Measurements from ENCODE around the gene SPTBN1.

The SPTBN1 gene

GRCh38 chr2:54595999-54596902, 140.1 kb downstream of the SPTBN1 start:
- H3K9me3 ChIP-seq (ENCODE audit: control insufficient read depth, insufficient read depth, low read length): no peaks in the 10 kb centered on the region
- H3K4me3 ChIP-seq (ENCODE audit: low read depth, low read length): no peak overlapping the region
- no peak overlapping the region for H3K9ac ChIP-seq (ENCODE audit: low read depth, low read length)
- no peaks in the 10 kb centered on the region for H3K27me3 ChIP-seq (ENCODE audit: control insufficient read depth, insufficient read depth, low read length)
- H3K4me1 ChIP-seq (ENCODE audit: control insufficient read depth, insufficient read depth, low read length): peaks cover under 1% of the 10 kb centered on the region
- H3K36me3 ChIP-seq (ENCODE audit: control insufficient read depth, insufficient read depth, low read length): peaks cover 14% of the 10 kb centered on the region

- peaks cover 14% of the 10 kb centered on the region for H3K36me3 ChIP-seq (ENCODE audit: control insufficient read depth, insufficient read depth, low read length)
- no peak overlapping the region for H3K9ac ChIP-seq (ENCODE audit: low read depth, low read length)
- peaks cover 2% of the 10 kb centered on the region for H3K4me1 ChIP-seq (ENCODE audit: control insufficient read depth, insufficient read depth, low read length)
- H3K9me3 ChIP-seq (ENCODE audit: control insufficient read depth, insufficient read depth, low read length): no peaks in the 10 kb centered on the region
- H3K4me3 ChIP-seq (ENCODE audit: low read depth, low read length): no peak overlapping the region
- H3K27me3 ChIP-seq (ENCODE audit: control insufficient read depth, insufficient read depth, low read length): no peaks in the 10 kb centered on the region
Observed at GRCh38 chr2:54597153-54597848, 141.2 kb downstream of the SPTBN1 start.

- H3K9ac ChIP-seq (ENCODE audit: low read depth, low read length): no peak overlapping the region
- peaks cover 14% of the 10 kb centered on the region for H3K36me3 ChIP-seq (ENCODE audit: control insufficient read depth, insufficient read depth, low read length)
- no peaks in the 10 kb centered on the region for H3K9me3 ChIP-seq (ENCODE audit: control insufficient read depth, insufficient read depth, low read length)
- H3K4me1 ChIP-seq (ENCODE audit: control insufficient read depth, insufficient read depth, low read length): peaks cover 2% of the 10 kb centered on the region
- no peaks in the 10 kb centered on the region for H3K27me3 ChIP-seq (ENCODE audit: control insufficient read depth, insufficient read depth, low read length)
- no peak overlapping the region for H3K4me3 ChIP-seq (ENCODE audit: low read depth, low read length)
Observed at GRCh38 chr2:54598347-54599325, 142.5 kb downstream of the SPTBN1 start.

- H3K4me3 ChIP-seq (ENCODE audit: low read depth, low read length): no peak overlapping the region
- no peaks in the 10 kb centered on the region for H3K9me3 ChIP-seq (ENCODE audit: control insufficient read depth, insufficient read depth, low read length)
- H3K4me1 ChIP-seq (ENCODE audit: control insufficient read depth, insufficient read depth, low read length): peaks cover 2% of the 10 kb centered on the region
- no peak overlapping the region for H3K9ac ChIP-seq (ENCODE audit: low read depth, low read length)
- no peaks in the 10 kb centered on the region for H3K27me3 ChIP-seq (ENCODE audit: control insufficient read depth, insufficient read depth, low read length)
- peaks cover 14% of the 10 kb centered on the region for H3K36me3 ChIP-seq (ENCODE audit: control insufficient read depth, insufficient read depth, low read length)
Observed at GRCh38 chr2:54599326-54599710, 143.2 kb downstream of the SPTBN1 start.

- H3K36me3 ChIP-seq (ENCODE audit: control insufficient read depth, insufficient read depth, low read length): peaks cover 14% of the 10 kb centered on the region
- H3K4me3 ChIP-seq (ENCODE audit: low read depth, low read length): no peak overlapping the region
- H3K9me3 ChIP-seq (ENCODE audit: control insufficient read depth, insufficient read depth, low read length): no peaks in the 10 kb centered on the region
- H3K4me1 ChIP-seq (ENCODE audit: control insufficient read depth, insufficient read depth, low read length): peaks cover 2% of the 10 kb centered on the region
- no peaks in the 10 kb centered on the region for H3K27me3 ChIP-seq (ENCODE audit: control insufficient read depth, insufficient read depth, low read length)
- H3K9ac ChIP-seq (ENCODE audit: low read depth, low read length): no peak overlapping the region
Observed at GRCh38 chr2:54599914-54600313, 143.8 kb downstream of the SPTBN1 start.

- H3K9me3 ChIP-seq (ENCODE audit: control insufficient read depth, insufficient read depth, low read length): no peaks in the 10 kb centered on the region
Observed at GRCh38 chr2:54601339-54601738, 145.2 kb downstream of the SPTBN1 start.

GRCh38 chr2:54602736-54603322, 146.7 kb downstream of the SPTBN1 start:
- no peak overlapping the region for H3K9ac ChIP-seq (ENCODE audit: low read depth, low read length)

More at GRCh38 chr2:54601339-54601738, 145.2 kb downstream of the SPTBN1 start:
- Histone ChIP-seq H3K4me1 (ENCODE audit: control insufficient read depth, insufficient read depth, low read length) (peaks cover 2% of the 10 kb centered on the region), H3K36me3 (ENCODE audit: control insufficient read depth, insufficient read depth, low read length) (peaks cover 9% of the 10 kb centered on the region), H3K4me3 (ENCODE audit: low read depth, low read length) (no peak overlapping the region), H3K27me3 (ENCODE audit: control insufficient read depth, insufficient read depth, low read length) (no peaks in the 10 kb centered on the region), H3K9ac (ENCODE audit: low read depth, low read length) (no peak overlapping the region)

GRCh38 chr2:54603357-54603756, 147.2 kb downstream of the SPTBN1 start:
- peaks cover 9% of the 10 kb centered on the region for H3K36me3 ChIP-seq (ENCODE audit: control insufficient read depth, insufficient read depth, low read length)
- H3K27me3 ChIP-seq (ENCODE audit: control insufficient read depth, insufficient read depth, low read length): no peaks in the 10 kb centered on the region
- no peak overlapping the region for H3K4me3 ChIP-seq (ENCODE audit: low read depth, low read length)
- H3K4me1 ChIP-seq (ENCODE audit: control insufficient read depth, insufficient read depth, low read length): peaks cover 2% of the 10 kb centered on the region
- H3K9ac ChIP-seq (ENCODE audit: low read depth, low read length): no peak overlapping the region
- no peaks in the 10 kb centered on the region for H3K9me3 ChIP-seq (ENCODE audit: control insufficient read depth, insufficient read depth, low read length)

More at GRCh38 chr2:54602736-54603322, 146.7 kb downstream of the SPTBN1 start:
- H3K4me3 ChIP-seq (ENCODE audit: low read depth, low read length): no peak overlapping the region
- no peaks in the 10 kb centered on the region for H3K27me3 ChIP-seq (ENCODE audit: control insufficient read depth, insufficient read depth, low read length)
- no peaks in the 10 kb centered on the region for H3K9me3 ChIP-seq (ENCODE audit: control insufficient read depth, insufficient read depth, low read length)
- peaks cover 2% of the 10 kb centered on the region for H3K4me1 ChIP-seq (ENCODE audit: control insufficient read depth, insufficient read depth, low read length)
- H3K36me3 ChIP-seq (ENCODE audit: control insufficient read depth, insufficient read depth, low read length): peaks cover 9% of the 10 kb centered on the region

GRCh38 chr2:54603796-54604195, 147.7 kb downstream of the SPTBN1 start:
- H3K4me3 ChIP-seq (ENCODE audit: low read depth, low read length): no peak overlapping the region
- no peak overlapping the region for H3K9ac ChIP-seq (ENCODE audit: low read depth, low read length)
- peaks cover 8% of the 10 kb centered on the region for H3K36me3 ChIP-seq (ENCODE audit: control insufficient read depth, insufficient read depth, low read length)
- H3K27me3 ChIP-seq (ENCODE audit: control insufficient read depth, insufficient read depth, low read length): no peaks in the 10 kb centered on the region
- H3K9me3 ChIP-seq (ENCODE audit: control insufficient read depth, insufficient read depth, low read length): no peaks in the 10 kb centered on the region
- H3K4me1 ChIP-seq (ENCODE audit: control insufficient read depth, insufficient read depth, low read length): peaks cover 2% of the 10 kb centered on the region

GRCh38 chr2:54604871-54605270, 148.7 kb downstream of the SPTBN1 start:
- H3K9ac ChIP-seq (ENCODE audit: low read depth, low read length): no peak overlapping the region
- H3K27me3 ChIP-seq (ENCODE audit: control insufficient read depth, insufficient read depth, low read length): no peaks in the 10 kb centered on the region
- no peaks in the 10 kb centered on the region for H3K36me3 ChIP-seq (ENCODE audit: control insufficient read depth, insufficient read depth, low read length)
- no peak overlapping the region for H3K4me3 ChIP-seq (ENCODE audit: low read depth, low read length)
- H3K4me1 ChIP-seq (ENCODE audit: control insufficient read depth, insufficient read depth, low read length): peaks cover 2% of the 10 kb centered on the region
- H3K9me3 ChIP-seq (ENCODE audit: control insufficient read depth, insufficient read depth, low read length): no peaks in the 10 kb centered on the region

- H3K27me3 ChIP-seq (ENCODE audit: control insufficient read depth, insufficient read depth, low read length): no peaks in the 10 kb centered on the region
- peaks cover 2% of the 10 kb centered on the region for H3K4me1 ChIP-seq (ENCODE audit: control insufficient read depth, insufficient read depth, low read length)
- H3K9ac ChIP-seq (ENCODE audit: low read depth, low read length): no peak overlapping the region
- H3K9me3 ChIP-seq (ENCODE audit: control insufficient read depth, insufficient read depth, low read length): no peaks in the 10 kb centered on the region
- H3K36me3 ChIP-seq (ENCODE audit: control insufficient read depth, insufficient read depth, low read length): no peaks in the 10 kb centered on the region
- no peak overlapping the region for H3K4me3 ChIP-seq (ENCODE audit: low read depth, low read length)
Observed at GRCh38 chr2:54605836-54606235, 149.7 kb downstream of the SPTBN1 start.
